Stomach (tissue), 9 donors: ENCODE data around the gene CCDC106. TPM values are rescaled to one million over a fixed set of nuclear protein-coding genes. Genes with fewer than 3 reads are reported as not detected.

ENCODE experiments used
- DNase-seq, 2 donors: peaks; one replicate each; pipeline versions ENCODE4 v3.0.0 to v3.0.0-alpha.2; 2013 to 2019
- H3K27ac ChIP-seq, 5 donors: fragments of 200-600 bp in 4 of 5; sonication (generic) in 4 of 5; one replicate each; pipeline ENCODE4 v1.5.1; 2013 to 2019; ENCODE audit warnings: mild to moderate bottlenecking in 1 of 5, moderate library complexity in 1 of 5
- H3K27me3 ChIP-seq, 3 donors: fragments of 200-600 bp; sonication (generic); one replicate each; pipeline ENCODE4 v1.5.1; 2017 to 2019; ENCODE audit warnings: mixed run types in 1 of 3
- H3K36me3 ChIP-seq, 4 donors: fragments of 200-600 bp; sonication (generic); 1 replicate in 3 of 4; 2 replicates in 1 of 4; pipeline ENCODE4 v1.5.1; 2016 to 2019
- H3K4me1 ChIP-seq, 4 donors: fragments of 200-600 bp; sonication (generic); one replicate each; pipeline ENCODE4 v1.5.1; 2016 to 2019
- H3K4me3 ChIP-seq, 4 donors: fragments of 200-600 bp; sonication (generic) in 3 of 4; one replicate each; pipeline ENCODE4 v1.5.1; 2016 to 2019; ENCODE audit warnings: mild to moderate bottlenecking in 1 of 4
- H3K9me3 ChIP-seq, 4 donors: fragments of 200-600 bp; sonication (generic); one replicate each; pipeline ENCODE4 v1.5.1; 2016 to 2019
- EP300 ChIP-seq: sonication (generic); formaldehyde crosslinking; IDR thresholded peaks from one replicate; pipeline ENCODE4 v1.6.1; 2017; ENCODE audit warnings: antibody characterized with exemption
- POLR2A ChIP-seq, 4 donors: fragments of 450-650 bp; IDR thresholded peaks; one replicate each; pipeline ENCODE4 v1.6.1; 2016; ENCODE audit warnings: antibody characterized with exemption in 4 of 4, control low read depth in 2 of 4, mild to moderate bottlenecking in 1 of 4, moderate library complexity in 1 of 4
- POLR2AphosphoS5 ChIP-seq, 3 donors: sonication (generic); formaldehyde crosslinking; IDR thresholded peaks; one replicate each; pipeline ENCODE4 v1.6.1; 2016; ENCODE audit warnings: antibody characterized with exemption in 3 of 3
- WGBS, 5 donors: extraction: QIAGEN DNeasy Blood & Tissue Kit in 3 of 5; methylation state at CpG; one replicate each; pipeline versions ENCODE4 v1.1.5 to v1.1.7; 2013 to 2018; 5-methylcytosine and 5-hydroxymethylcytosine counted together
- intact Hi-C: fragments of 100-400 bp; cut with DNase I; formaldehyde crosslinking; loops from one replicate; pipeline ENCODE4 v1.15.1; 2023; ENCODE audit warnings: low total_unique reads
- polyA plus RNA-seq, 3 donors: library from polyadenylated mRNA; stranded (reverse); fragments of 200-250 nt; gene quantifications; one replicate each; pipeline ENCODE4 v1.2.3, GENCODE V29; 2013
- total RNA-seq, 5 donors: library from RNA; depleted of rRNA; stranded (reverse); fragments of >200 nt; gene quantifications; one replicate each; pipeline versions ENCODE4 v1.1.0 to v1.2.3, GENCODE V29; 2014 to 2016
- TF ChIP-seq, protein P1 (sequence below), 7 experiments: fragments of 450-650 bp in 4 of 7; fragments of 200-600 bp in 3 of 7; sonication (generic) in 3 of 7; IDR thresholded peaks; one replicate each; pipeline ENCODE4 v1.5.1; 2016 to 2019; ENCODE audit warnings: antibody characterized with exemption in 7 of 7, control low read depth in 2 of 7, mild to moderate bottlenecking in 1 of 7
- donor health status: healthy with polysubstance abuse.
- donor health status: Bipolar disorder and iron deficiency.
- donor health status: healthy.

The CCDC106 gene
- total and polyA plus RNA-seq, 8 donors = 3.5 to 25.5 (median 13.7) TPM

DNA sequence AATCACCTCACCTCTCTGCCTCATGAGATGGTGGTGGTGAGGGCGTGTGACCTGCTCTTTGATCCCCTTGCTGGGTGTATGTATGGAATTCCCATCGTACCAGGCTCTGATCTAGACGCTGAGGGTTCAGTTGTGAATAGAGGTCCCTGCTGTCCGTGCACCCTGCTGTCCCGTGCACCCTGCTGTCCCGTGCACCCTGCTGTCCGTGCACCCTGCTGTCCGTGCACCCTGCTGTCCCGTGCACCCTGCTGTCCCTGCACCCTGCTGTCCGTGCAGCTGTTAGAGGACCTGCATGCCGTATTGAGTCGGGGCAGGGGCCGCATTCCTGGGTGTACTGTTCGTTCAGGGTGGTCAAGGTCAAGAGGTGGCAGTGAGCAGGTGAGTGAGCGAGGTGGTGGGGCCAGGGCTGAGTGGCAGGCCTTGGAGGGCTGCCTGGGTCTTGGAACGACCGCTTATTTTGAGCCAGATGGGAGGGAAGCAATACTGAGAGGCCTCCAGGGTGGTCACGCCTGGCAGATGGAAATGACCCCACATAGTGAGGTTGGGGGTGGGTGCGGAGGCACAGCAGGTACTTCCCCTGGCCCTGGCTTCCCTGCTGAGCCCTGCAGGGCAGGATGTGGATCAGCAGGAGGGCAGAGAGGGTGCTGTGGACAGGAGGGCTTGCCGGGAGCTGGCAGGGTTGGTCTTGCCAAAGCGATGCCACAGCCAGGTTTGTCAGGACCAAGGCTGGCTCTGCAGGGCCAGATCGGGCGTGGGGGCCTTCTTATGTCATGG lies 22.5 kb downstream of the CCDC106 start:
- peak in 1 of 2 donors; percentile 65 for DNase-seq
- intact Hi-C loops = no loop called here
- peak overlapping the region in 1 of 5 donors; percentile 18 for H3K27ac ChIP-seq
- H3K36me3 ChIP-seq = peaks cover 58 to 89% (median 88%) of the 10 kb centered on the region in 4 donors
- H3K9me3 ChIP-seq = no peaks in the 10 kb centered on the region
- peaks cover 28 to 83% (median 64%) of the 10 kb centered on the region in 4 donors for H3K4me1 ChIP-seq
- no peak for TF ChIP-seq POLR2AphosphoS5 (IDR thresholded peaks at IDR 0.05)
- no peaks in the 10 kb centered on the region for H3K27me3 ChIP-seq
- H3K4me3 ChIP-seq = no peak overlapping the region
- 70 to 79% (median 76%) methylated on average over 23 of the region's 23 CpGs for WGBS, 5 donors

DNA sequence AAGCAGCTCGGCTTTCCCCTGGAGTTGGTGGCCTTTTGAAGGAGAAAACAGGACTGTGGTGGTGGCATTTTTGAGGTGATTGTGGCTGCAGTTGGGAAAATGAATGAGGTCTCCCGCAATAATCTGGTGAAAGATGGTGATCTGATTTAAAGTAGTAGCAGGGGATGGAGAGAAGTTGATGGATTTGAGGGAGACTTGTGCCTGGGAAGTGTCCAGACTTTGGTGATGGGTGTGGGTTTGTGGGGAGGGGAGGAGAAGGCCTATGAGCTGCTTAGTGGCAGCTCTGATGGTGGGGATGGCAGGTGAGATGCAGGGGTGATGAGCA lies 23.0 kb downstream of the CCDC106 start:
- 56 to 69% (median 65%) methylated on average over 2 of the region's 2 CpGs for WGBS, 5 donors
- TF ChIP-seq, protein P1, sequence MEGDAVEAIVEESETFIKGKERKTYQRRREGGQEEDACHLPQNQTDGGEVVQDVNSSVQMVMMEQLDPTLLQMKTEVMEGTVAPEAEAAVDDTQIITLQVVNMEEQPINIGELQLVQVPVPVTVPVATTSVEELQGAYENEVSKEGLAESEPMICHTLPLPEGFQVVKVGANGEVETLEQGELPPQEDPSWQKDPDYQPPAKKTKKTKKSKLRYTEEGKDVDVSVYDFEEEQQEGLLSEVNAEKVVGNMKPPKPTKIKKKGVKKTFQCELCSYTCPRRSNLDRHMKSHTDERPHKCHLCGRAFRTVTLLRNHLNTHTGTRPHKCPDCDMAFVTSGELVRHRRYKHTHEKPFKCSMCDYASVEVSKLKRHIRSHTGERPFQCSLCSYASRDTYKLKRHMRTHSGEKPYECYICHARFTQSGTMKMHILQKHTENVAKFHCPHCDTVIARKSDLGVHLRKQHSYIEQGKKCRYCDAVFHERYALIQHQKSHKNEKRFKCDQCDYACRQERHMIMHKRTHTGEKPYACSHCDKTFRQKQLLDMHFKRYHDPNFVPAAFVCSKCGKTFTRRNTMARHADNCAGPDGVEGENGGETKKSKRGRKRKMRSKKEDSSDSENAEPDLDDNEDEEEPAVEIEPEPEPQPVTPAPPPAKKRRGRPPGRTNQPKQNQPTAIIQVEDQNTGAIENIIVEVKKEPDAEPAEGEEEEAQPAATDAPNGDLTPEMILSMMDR (IDR thresholded peaks at IDR 0.05) = no peak
- TF ChIP-seq POLR2A (IDR thresholded peaks at IDR 0.05) (no peak), POLR2AphosphoS5 (IDR thresholded peaks at IDR 0.05) (no peak), EP300 (no peak)
- Histone ChIP-seq H3K4me3 (no peak overlapping the region), H3K4me1 (peaks cover 31 to 87% (median 67%) of the 10 kb centered on the region in 4 donors), H3K27ac (peak overlapping the region in 1 of 5 donors; percentile 37), H3K9me3 (no peaks in the 10 kb centered on the region), H3K27me3 (no peaks in the 10 kb centered on the region), H3K36me3 (peaks cover 52 to 84% (median 83%) of the 10 kb centered on the region in 4 donors)
- intact Hi-C loops = no loop called here
- DNase-seq = no peak

DNA sequence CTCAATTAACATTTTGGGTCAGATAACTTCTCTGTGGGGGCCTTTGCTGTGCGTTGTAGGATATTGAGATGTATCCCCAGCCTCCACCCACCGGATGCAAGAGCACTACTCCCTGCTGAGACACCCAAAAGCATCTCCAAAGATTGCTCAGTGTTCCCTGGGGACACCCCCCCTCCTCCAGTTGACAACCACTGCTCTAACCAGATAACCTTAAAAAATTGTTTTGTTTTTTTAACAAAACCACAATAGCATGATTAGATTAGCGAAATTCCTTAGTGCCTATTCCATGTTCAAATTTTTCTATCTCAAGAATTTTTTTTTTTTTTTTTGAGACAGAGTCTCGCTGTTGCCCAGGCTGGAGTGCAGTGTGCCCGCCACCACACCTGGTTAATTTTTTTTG lies 24.4 kb downstream of the CCDC106 start:
- H3K27ac ChIP-seq = peak overlapping the region in 1 of 5 donors; percentile 37
- H3K36me3 ChIP-seq = peaks cover 38 to 73% (median 69%) of the 10 kb centered on the region in 4 donors
- TF ChIP-seq POLR2AphosphoS5 (IDR thresholded peaks at IDR 0.05) (no peak), EP300 (no peak), POLR2A (IDR thresholded peaks at IDR 0.05) (no peak)
- TF ChIP-seq, protein P1 (IDR thresholded peaks at IDR 0.05) = no peak
- intact Hi-C loops = no loop called here
- peaks cover 38 to 91% (median 69%) of the 10 kb centered on the region in 4 donors for H3K4me1 ChIP-seq
- 40 to 70% (median 50%) methylated on average over 5 of the region's 5 CpGs for WGBS, 5 donors
- H3K27me3 ChIP-seq = no peaks in the 10 kb centered on the region
- H3K4me3 ChIP-seq = no peak overlapping the region
- no peak for DNase-seq
- no peaks in the 10 kb centered on the region for H3K9me3 ChIP-seq

DNA sequence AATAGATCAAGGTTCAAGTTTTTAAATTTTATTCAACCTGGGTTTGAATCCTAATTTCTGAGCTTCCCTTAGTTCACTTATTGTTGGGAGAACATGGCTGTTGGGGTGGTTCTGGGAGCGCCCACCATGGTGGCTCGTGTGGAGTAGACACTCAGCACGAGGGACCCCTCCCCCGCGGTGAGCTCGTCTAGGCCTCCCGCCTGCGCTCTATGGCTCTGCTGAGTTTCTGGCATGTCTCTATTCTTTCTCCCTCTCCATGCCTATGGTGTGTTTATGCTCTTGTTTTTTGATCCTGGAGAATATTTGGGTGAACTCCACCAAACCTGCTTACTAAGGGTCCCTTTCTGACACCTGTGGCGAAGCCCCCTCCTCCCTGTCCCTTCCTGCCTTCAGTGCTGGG lies 25.5 kb downstream of the CCDC106 start:
- intact Hi-C loops = no loop called here
- TF ChIP-seq, protein P1 (IDR thresholded peaks at IDR 0.05) = no peak
- TF ChIP-seq EP300 (no peak), POLR2AphosphoS5 (IDR thresholded peaks at IDR 0.05) (no peak), POLR2A (IDR thresholded peaks at IDR 0.05) (no peak)
- no peak overlapping the region for H3K4me3 ChIP-seq
- peaks cover 32 to 73% (median 67%) of the 10 kb centered on the region in 4 donors for H3K36me3 ChIP-seq
- H3K9me3 ChIP-seq = no peaks in the 10 kb centered on the region
- WGBS, 5 donors = 73 to 82% (median 81%) methylated on average over 9 of the region's 9 CpGs
- DNase-seq = no peak
- peaks cover 38 to 91% (median 69%) of the 10 kb centered on the region in 4 donors for H3K4me1 ChIP-seq
- H3K27ac ChIP-seq = peak overlapping the region in 2 of 5 donors; percentile 94 to 95
- no peaks in the 10 kb centered on the region for H3K27me3 ChIP-seq

DNA sequence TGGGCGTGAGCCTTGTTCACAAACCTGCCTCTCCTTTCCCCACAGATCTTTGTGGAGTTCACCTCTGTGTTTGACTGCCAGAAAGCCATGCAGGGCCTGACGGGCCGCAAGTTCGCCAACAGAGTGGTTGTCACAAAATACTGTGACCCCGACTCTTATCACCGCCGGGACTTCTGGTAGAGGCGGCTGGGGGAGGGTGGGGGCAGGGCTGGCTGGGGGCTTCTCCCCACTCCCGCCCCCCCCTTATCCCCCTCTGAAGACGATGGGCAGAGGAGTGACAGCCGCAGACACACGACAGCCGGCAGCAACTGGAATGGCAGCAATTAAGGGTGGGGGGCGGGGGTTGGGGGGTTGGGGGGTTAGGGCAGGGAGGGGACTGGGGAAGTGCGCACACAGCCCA lies 25.9 kb downstream of the CCDC106 start:
- H3K36me3 ChIP-seq = peaks cover 32 to 73% (median 67%) of the 10 kb centered on the region in 4 donors
- H3K4me3 ChIP-seq = peak overlapping the region in 1 of 4 donors; percentile 70
- DNase-seq = no peak
- H3K9me3 ChIP-seq = no peaks in the 10 kb centered on the region
- peaks cover 39 to 91% (median 71%) of the 10 kb centered on the region in 4 donors for H3K4me1 ChIP-seq
- WGBS, 5 donors = 66 to 76% (median 67%) methylated on average over 10 to 15 of the region's 15 CpGs
- intact Hi-C loops = no loop called here
- H3K27me3 ChIP-seq = no peaks in the 10 kb centered on the region
- H3K27ac ChIP-seq = peak overlapping the region in 3 of 5 donors; percentile 92 to 95 (median 94)
- no peak for TF ChIP-seq EP300
- TF ChIP-seq POLR2AphosphoS5 (IDR thresholded peaks at IDR 0.05) = no peak
- no peak for TF ChIP-seq POLR2A (IDR thresholded peaks at IDR 0.05)
- TF ChIP-seq, protein P1 (IDR thresholded peaks at IDR 0.05) = no peak
